DMS79 treated with DMSO at 0.1 percent for 48 hours (cell line): ENCODE results near the gene PHYKPL.

Experiments
- DNase-seq: peaks from one replicate; lab custom pipeline; 2025; lab: John Stamatoyannopoulos, UW

Gene PHYKPL

DNA sequence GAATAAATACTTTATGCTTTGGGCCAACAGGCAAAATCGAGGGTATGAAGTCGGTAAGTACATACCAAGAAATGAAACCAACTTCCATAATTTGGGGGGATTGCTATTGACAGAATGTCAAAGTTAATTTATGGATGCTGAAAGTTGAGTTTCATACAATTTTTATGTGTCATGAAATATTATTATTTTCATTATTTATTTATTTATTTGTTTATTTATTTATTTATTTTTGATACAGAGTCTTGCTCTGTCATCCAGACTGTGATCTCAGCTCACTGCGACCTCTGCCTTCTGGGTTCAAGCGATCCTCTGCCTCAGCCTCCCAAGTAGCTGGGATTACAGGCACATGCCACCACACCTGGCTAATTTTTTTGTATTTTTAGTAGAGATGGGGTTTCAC lies 40.9 kb downstream of the PHYKPL start:
- DNase-seq, result no peak

DNA sequence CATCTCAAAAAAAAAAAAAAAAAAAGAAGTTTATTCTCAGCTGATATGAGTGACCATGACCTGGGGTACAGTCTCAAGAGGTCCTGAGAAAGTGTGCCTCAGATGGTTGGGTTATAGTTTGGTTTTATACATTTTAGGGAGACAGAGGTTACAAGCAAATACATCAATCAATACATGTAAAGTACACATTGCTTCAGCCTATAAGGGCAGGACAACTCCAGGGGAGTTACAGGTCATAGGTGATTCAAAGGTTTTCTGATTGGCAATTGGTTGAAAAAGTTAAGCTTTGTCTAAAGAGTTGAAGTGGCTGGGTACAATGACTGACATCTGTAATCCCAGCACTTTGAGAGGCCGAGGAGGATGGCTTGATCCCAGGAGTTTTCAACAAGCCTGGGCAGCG lies 43.2 kb downstream of the PHYKPL start:
- no peak for DNase-seq

DNA sequence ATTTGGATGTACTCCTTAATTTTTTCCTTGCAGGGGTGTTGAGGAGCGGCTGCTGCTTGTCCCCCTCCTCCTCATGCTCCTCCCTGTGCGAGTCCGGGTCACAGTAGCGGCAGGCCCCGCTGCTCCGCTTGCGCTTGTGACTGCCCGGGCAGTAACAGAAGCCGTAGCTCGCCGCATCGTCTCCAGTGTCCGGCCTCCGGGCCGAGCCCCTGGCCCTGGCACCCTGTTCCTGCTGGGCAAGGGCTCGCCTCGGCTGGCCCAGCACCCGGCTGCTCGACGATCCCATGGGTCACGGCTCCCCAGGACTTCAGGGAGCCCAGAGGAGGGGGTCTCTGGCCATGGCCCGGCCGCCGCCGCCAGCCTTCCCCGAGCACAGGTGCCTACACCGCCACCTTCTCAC lies 45.6 kb downstream of the PHYKPL start, which contains the start of gene GMCL2:
Gene GMCL2 (minus strand): TSS at position 358 of the 400 bp plus-strand sequence. CDS start 72 bp downstream, at position 286.
- DNase-seq, result no peak

DNA sequence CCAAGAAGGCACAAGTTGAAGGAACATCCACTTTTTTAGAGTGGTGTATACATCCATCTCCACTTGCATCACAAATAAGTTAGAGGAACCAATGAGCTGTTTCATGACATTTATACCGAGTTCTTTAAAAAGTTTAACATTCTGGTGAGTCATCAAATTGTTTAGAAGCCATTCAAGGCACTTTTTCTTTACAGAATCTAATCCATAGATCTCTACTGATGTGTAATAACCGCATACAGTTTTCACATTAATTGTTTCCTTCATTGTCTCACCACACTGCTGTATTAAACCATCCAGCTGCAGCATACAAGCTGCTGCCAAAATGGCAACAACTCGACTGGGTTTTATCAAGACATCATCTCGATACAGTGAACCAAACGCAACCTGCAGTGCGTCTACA lies 46.2 kb downstream of the PHYKPL start:
- no peak for DNase-seq

DNA sequence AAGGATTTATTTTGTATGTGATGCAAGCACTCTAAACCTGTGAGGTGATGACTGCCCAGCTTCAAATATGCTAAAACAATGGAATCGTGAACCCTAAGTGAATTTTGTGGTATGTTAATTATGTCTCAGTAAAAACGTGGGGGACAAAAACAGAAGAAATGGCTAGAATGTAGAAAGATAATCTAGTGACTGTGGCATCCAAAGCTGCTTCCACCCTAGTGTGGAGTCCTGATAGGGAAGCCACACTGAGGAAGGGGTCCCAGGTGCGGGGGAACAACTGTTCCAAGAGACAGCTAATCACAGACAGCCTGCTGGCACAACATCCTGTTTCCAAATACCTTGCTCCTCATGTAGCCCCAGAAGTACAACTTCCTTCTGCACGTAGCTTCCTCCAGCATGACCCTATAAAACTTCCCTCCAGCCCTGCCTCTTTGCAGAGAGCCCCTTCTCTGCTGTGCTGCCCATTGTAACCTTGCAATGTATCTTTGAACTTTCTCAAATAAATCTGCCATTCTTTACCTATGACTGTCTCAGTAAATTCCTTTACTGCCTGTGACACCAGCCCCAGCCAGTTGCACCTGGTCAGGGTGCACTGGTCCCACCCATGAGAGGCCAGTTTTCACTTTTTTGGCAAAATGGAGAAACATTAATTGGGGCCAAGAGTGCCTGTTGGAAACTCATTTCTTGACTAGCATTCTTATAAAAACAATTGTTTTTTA lies 50.3 kb downstream of the PHYKPL start:
- DNase-seq, result no peak

DNA sequence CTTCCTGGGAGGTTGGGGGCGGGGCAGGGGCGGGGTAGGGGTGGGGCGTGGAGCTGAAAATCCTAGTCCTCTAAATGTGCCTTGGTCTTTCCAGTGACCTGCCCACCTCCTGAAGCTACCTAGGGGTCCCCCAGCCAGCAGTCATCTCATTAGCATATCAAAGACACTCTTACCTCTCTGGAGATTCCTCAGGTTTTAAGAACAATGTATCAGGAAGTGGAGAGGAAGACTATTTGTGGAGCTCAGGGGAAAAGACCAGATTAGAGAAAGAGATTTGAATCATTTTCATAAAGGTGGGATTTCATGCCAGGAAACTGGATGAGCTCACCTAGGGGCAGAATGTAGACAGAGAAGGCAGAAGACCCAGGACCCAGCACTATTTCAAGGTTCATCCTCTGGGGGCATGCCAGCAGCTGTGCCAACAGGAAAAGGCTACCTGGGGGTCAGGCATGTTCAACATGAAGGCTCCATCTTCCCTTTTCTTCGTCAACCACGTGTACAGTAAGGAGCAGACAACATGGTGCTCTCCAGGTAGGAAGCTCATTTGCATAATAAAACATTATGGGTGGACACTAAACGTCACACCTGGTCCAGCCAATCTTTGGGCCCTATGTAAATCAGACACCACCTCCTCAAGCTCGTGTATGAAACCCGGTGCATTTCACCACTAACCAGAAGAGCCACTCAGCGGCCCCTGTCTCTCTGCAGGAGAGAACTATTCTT lies 52.3 kb downstream of the PHYKPL start:
- DNase-seq, result no peak

DNA sequence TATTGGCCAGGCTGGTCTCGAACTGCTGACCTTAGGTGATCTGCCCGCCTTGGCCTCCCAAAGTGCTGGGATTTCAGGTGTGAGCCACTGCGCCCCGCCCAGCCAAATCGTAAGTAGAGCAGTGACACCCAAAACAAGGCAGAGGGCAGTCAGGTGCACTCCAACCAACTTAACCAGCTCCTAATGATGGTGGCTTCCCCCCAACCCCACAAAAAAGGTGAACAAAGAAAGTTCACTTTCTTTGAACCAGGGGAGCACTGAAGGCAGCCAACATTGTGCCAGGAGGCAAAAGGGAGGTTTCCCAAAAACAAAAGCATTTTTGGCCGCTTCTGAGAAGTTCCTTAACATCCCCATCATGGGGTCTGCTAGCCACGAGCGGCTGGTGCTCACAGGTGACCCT lies 55.0 kb downstream of the PHYKPL start:
- DNase-seq, result no peak

DNA sequence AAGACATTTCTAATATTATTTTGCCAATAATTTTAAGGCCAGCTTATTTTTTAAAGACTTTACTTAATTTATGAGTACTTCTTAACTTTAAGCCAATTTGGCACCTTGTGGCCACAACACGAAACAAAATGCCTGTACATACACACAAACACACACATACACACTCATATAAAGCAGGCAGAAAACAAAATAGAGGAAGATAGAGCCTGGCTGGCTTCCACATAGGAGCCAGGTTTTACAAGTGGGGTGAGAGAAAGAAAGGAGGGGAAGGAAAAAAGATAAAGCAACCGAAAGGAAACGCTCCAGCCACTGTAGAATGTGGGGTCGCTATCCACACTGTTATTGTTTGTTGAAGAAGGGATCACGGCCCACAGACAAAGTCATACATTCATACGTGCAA lies 55.8 kb downstream of the PHYKPL start:
- DNase-seq, result no peak

DNA sequence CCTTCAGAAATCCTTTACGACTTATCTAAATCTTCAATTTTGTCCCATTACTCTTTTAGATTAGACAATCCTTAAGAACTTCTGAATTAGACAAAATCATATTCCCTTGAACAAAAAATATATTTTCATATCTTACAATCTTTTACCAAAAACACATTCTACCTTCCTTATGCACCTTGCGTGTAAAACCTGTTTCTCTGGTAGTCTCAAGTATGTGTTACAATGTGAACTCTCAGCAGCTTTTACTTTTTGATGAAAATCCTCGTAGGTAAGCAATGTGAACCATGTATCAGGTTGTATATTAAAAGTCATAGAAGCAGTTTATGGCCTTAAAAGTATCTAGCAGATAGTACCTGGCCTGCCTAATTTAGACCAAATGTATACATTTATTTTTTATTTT lies 58.1 kb downstream of the PHYKPL start:
- DNase-seq, result no peak

DNA sequence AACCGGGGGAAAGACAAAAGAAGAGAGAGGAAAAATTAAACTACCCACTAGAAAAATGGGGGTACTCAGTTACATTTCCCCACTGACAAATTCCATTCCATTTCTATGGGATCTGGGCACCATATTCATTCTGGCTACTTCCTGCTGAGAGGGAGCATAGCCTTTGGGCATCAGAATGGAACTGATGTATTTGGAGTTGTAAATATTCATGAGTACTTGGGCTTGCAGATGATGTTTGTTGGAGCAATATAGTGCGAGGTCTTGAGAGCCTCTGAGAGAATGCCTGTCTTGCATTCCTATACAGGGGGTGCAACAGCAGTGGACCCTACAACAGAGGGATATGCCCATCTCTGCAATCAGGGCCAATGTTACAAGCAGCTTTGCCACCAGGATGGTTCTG lies 62.1 kb downstream of the PHYKPL start:
- no peak for DNase-seq

DNA sequence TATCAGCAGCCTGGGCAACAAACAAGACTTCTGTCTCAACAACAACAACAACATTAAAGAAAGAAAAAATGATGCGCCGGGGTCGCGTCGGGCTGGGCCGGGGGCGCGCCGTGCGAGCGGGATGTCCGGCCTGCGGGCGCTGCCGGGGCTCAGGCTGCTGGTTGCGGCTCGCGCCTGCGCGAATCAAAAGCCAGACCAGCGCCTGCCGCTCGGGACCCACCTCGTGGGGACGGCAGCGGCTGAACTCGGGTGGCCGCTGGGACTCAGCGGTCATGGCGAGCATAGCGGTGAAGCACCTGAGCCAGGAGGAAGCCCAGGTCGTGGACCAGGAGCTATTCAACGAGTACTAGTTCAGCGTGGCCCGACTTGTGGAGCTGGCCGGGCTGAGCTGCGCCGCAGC lies 67.0 kb downstream of the PHYKPL start:
- DNase-seq, result no peak

DNA sequence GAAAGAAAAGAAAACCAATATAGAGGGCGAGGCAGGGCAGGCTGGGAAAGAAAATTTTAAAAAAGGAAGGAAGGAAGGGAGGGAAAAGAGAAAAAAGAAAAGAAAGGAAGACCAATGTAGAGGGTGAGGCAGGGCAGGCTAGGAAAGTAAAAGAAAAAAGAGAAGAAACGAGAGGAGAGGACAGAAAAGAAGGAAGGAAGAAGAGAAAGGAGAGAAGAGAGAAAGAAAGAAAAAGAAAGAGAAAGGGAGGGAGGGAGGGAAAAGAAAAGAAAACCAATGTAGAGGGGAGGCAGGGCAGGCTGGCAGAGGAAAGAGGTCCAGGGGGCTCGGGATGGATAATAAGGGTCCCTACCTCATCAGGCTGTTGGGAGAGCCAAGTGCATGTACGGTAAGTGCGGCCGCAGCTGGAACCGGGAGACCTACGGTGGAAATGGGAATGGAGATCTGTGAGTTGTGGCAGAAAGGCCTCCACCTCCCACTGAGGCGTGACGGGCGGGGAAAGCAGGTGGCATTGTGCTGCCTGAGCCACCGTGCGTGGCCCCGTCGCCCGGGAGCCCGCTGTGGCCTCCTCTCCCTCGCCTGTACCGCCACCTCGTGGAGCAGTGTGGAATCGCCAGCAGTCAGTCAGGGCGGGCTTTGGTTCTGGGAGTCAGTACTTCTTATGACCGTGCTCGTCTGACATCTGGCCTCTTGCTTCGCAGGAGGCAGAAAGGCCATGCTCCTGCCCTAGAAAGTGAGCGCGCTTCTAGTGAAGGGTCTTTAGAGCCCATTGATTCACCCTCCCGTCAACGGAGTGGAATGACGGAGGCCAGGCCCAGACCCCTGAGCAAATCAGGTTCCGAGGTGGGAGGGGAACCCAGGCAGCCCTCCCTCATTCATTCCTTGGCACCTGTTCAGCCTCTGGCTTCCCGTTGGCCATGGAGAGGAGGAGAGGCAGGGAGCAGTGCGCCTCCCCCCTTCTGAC lies 68.5 kb downstream of the PHYKPL start:
- peak; percentile 87 for DNase-seq

DNA sequence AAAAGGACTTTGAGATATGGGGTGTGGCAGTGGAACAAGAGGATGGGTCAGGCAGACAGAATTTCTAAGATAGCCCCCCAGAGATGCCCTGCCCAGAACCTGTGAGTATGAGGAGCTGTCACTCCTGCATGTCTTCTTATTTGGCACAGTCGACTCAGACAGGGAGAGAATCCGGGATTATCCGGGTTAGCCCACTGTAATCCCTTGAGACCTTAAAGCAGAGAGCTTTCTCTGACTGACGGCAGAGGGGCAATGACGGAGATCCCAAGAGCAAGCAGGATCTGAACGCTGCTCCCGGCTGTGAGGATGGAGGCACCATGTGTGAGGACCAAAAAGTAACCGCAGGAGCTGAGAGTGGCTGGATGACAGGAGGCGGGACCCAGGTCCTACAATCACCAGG lies 70.1 kb downstream of the PHYKPL start:
- no peak for DNase-seq

DNA sequence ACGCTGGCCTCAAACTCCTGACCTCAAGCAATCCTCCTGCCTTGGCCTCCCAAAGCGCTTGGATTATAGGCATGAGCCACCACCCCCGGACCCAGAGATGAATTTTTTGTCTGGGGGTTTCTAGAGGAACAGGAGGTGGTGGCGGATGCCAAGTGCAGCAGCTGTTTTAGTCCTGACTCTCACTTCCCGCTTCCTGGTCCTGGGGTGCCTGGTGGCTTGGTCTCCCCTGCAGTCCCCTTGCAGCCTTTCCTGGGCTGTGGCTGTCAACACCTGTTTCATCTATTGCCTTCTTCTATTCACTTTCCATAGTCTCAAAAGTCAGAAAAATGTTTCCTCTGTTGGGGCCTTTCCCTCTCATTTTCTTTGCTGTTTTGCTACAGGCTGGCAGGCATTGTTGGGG lies 72.4 kb downstream of the PHYKPL start:
- no peak for DNase-seq
